GM23338 (cell line): ENCODE data around the gene CFAP74. TPM values are rescaled to one million over a fixed set of nuclear protein-coding genes. Genes with fewer than 3 reads are reported as not detected.

Source experiments
- ATAC-seq: fragments of 200-7000 bp; cut with Tn5 transposase; 3 replicates; pipeline ENCODE4 v1.9.1; 2020
- DNase-seq: peaks from one replicate; pipeline ENCODE4 v3.0.0-alpha.2; 2015; ENCODE audit warnings: low spot score
- H2AFZ ChIP-seq: fragments of 200-600 bp; sonication (generic); 2 replicates; pipeline ENCODE4 v1.8.0; 2016; ENCODE audit warnings: antibody characterized with exemption, mild to moderate bottlenecking, moderate library complexity
- H3F3A ChIP-seq: fragments of 200-600 bp; sonication (generic); replicated peaks from 2 replicates; pipeline ENCODE4 v1.8.0; 2017; ENCODE audit warnings: antibody characterized with exemption, mixed run types, low read depth
- H3K27ac ChIP-seq: fragments of 200-600 bp; sonication (generic); 2 replicates; pipeline ENCODE4 v1.6.1; 2016; ENCODE audit warnings: low read depth
- H3K27me3 ChIP-seq: fragments of 200-600 bp; sonication (generic); 2 replicates; pipeline ENCODE4 v1.8.0; 2016; ENCODE audit warnings: mild to moderate bottlenecking, mixed run types, moderate library complexity; ENCODE audit not compliant: insufficient read depth
- H3K36me3 ChIP-seq: fragments of 200-600 bp; sonication (generic); 2 replicates; pipeline ENCODE4 v1.8.0; 2016; ENCODE audit warnings: mild to moderate bottlenecking; ENCODE audit not compliant: insufficient read depth
- H3K4me1 ChIP-seq: fragments of 200-600 bp; sonication (generic); 2 replicates; pipeline ENCODE4 v1.8.0; 2016; ENCODE audit warnings: mild to moderate bottlenecking, moderate library complexity; ENCODE audit not compliant: insufficient read depth
- H3K4me2 ChIP-seq: fragments of 200-600 bp; sonication (generic); 2 replicates; pipeline ENCODE4 v1.7.1; 2017; ENCODE audit warnings: mixed run types
- H3K4me3 ChIP-seq: fragments of 200-600 bp; sonication (generic); 2 replicates; pipeline ENCODE4 v1.6.1; 2016; ENCODE audit warnings: mixed run types
- H3K79me2 ChIP-seq: fragments of 200-600 bp; sonication (generic); replicated peaks from 2 replicates; pipeline ENCODE4 v1.8.0; 2017; ENCODE audit warnings: mild to moderate bottlenecking; ENCODE audit not compliant: insufficient read depth
- H3K9me2 ChIP-seq: fragments of 200-600 bp; sonication (generic); 2 replicates; pipeline ENCODE4 v1.8.0; 2017; ENCODE audit not compliant: insufficient read depth
- H4K20me1 ChIP-seq: fragments of 200-600 bp; sonication (generic); replicated peaks from 2 replicates; pipeline ENCODE4 v1.8.0; 2017; ENCODE audit warnings: mild to moderate bottlenecking; ENCODE audit not compliant: insufficient read depth
- H3K27ac Mint-ChIP-seq: 2 replicates; pipeline ENCODE4 v1.8.0; 2020; ENCODE audit warnings: inconsistent platforms, mild to moderate bottlenecking, moderate library complexity, mixed read lengths
- H3K27me3 Mint-ChIP-seq: 3 replicates; pipeline ENCODE4 v1.8.0; 2022; ENCODE audit warnings: low read depth, mild to moderate bottlenecking, moderate library complexity, mixed read lengths, inconsistent platforms; ENCODE audit not compliant: insufficient read depth, poor library complexity
- H3K36me3 Mint-ChIP-seq: 3 replicates; pipeline ENCODE4 v1.8.0; 2021; ENCODE audit warnings: low read depth, mild to moderate bottlenecking, inconsistent platforms, moderate library complexity, mixed read lengths
- H3K4me1 Mint-ChIP-seq: 3 replicates; pipeline ENCODE4 v1.8.0; 2020; ENCODE audit warnings: mild to moderate bottlenecking, inconsistent platforms, mixed read lengths
- H3K4me3 Mint-ChIP-seq: 3 replicates; pipeline ENCODE4 v1.8.0; 2021; ENCODE audit warnings: moderate library complexity, mild to moderate bottlenecking, inconsistent platforms, mixed read lengths
- H3K9me3 Mint-ChIP-seq: 3 replicates; pipeline ENCODE4 v1.8.0; 2020; ENCODE audit warnings: moderate library complexity, mild to moderate bottlenecking, inconsistent platforms, mixed read lengths
- CREB1 ChIP-seq: fragments of 250-450 bp; sonication (Bioruptor Pico); IDR thresholded peaks from 2 replicates; pipeline ENCODE4 v1.5.0; 2020; ENCODE audit warnings: low read depth, mild to moderate bottlenecking, moderate library complexity
- EZH2 ChIP-seq: fragments of 200-600 bp; sonication (generic); IDR thresholded peaks from one replicate; pipeline ENCODE4 v1.8.0; 2017; ENCODE audit warnings: antibody characterized with exemption, mild to moderate bottlenecking, low read depth; ENCODE audit not compliant: unreplicated experiment
- EZH2phosphoT487 ChIP-seq: fragments of 200-600 bp; sonication (generic); IDR thresholded peaks from one replicate; pipeline ENCODE4 v1.8.1; 2018; ENCODE audit warnings: antibody characterized with exemption; ENCODE audit not compliant: unreplicated experiment
- JUNB ChIP-seq: IDR thresholded peaks from one replicate; pipeline ENCODE4 v1.6.1; 2016; ENCODE audit warnings: antibody characterized with exemption; ENCODE audit not compliant: unreplicated experiment
- NANOG ChIP-seq: IDR thresholded peaks from 2 replicates; pipeline ENCODE4 v1.6.1; 2016; ENCODE audit warnings: antibody characterized with exemption, borderline replicate concordance
- POLR2AphosphoS5 ChIP-seq: IDR thresholded peaks from 2 replicates; pipeline ENCODE4 v1.6.1; 2016; ENCODE audit warnings: antibody characterized with exemption, low read depth
- STAT1 ChIP-seq: IDR thresholded peaks from one replicate; pipeline ENCODE4 v1.6.1; 2016; ENCODE audit warnings: antibody characterized with exemption; ENCODE audit not compliant: unreplicated experiment
- ZNF114 ChIP-seq: fragments of 250-450 bp; sonication (Bioruptor Pico); IDR thresholded peaks from 2 replicates; pipeline ENCODE4 v1.5.0; 2020; ENCODE audit warnings: mild to moderate bottlenecking, moderate library complexity
- ZNF331 ChIP-seq: fragments of 250-450 bp; sonication (Bioruptor Pico); IDR thresholded peaks from 2 replicates; pipeline ENCODE4 v1.5.0; 2020; ENCODE audit warnings: low read depth, mild to moderate bottlenecking, moderate library complexity
- polyA plus RNA-seq: library from polyadenylated mRNA; unstranded; fragments of >200 nt; fragmentation: Nextera tagmentation; extraction: Ambion mirVana; gene quantifications from 2 replicates; pipeline ENCODE4 v1.2.1, GENCODE V29; 2016
- total RNA-seq: library from RNA; depleted of rRNA; stranded (reverse); fragments of >200 nt; shearing (Covaris generic); gene quantifications from 2 replicates; pipeline ENCODE4 v1.2.3, GENCODE V29; 2014
- TF ChIP-seq, protein P1 (sequence below): IDR thresholded peaks from 2 replicates; pipeline ENCODE4 v1.6.1; 2016; ENCODE audit warnings: antibody characterized with exemption
- TF ChIP-seq, protein P2 (sequence below): fragments of 250-450 bp; sonication (Bioruptor Pico); IDR thresholded peaks from 2 replicates; pipeline ENCODE4 v1.5.0; 2020; ENCODE audit warnings: mild to moderate bottlenecking, moderate library complexity
- TF ChIP-seq, protein P3 (sequence below), 2 experiments: fragments of 200-600 bp in 1 of 2; sonication (generic) in 1 of 2; conservative IDR thresholded peaks; 2 replicates each; pipeline versions ENCODE4 v1.5.1 to v1.6.1; 2016 to 2017; ENCODE audit warnings: antibody characterized with exemption in 2 of 2, low read depth in 2 of 2, mild to moderate bottlenecking in 2 of 2, moderate library complexity in 1 of 2
- TF ChIP-seq, protein P4 (sequence below): IDR thresholded peaks from one replicate; pipeline ENCODE4 v1.6.1; 2018; ENCODE audit warnings: antibody characterized with exemption; ENCODE audit not compliant: unreplicated experiment

Gene CFAP74
- total and polyA plus RNA-seq, 2 experiments from 2014 or later, result 0.21 TPM; not detected in 1

DNA sequence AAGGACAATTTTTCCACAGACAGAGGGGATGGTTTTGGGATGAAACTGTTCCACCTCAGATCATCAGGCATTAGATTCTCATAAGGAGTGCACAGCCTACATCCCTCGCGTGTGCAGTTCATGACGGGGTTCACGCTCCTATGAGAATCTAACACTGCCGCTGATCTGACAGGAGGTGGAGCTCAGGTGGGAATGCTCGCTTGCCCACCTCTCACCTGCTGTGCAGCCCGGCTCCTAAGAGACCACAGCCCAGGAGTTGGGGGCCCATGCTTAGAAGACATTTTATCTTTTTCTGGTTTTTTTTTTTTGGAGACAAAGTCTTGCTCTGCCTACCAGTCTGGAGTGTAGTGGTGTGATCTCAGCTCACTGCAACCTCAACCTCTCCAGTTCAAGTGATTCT, 128.7 kb downstream of the CFAP74 start:
- H3K27me3 Mint-ChIP-seq, result peaks cover 8% of the 10 kb centered on the region
- peaks cover 81% of the 10 kb centered on the region for H3K36me3 Mint-ChIP-seq
- TF ChIP-seq, protein P1, sequence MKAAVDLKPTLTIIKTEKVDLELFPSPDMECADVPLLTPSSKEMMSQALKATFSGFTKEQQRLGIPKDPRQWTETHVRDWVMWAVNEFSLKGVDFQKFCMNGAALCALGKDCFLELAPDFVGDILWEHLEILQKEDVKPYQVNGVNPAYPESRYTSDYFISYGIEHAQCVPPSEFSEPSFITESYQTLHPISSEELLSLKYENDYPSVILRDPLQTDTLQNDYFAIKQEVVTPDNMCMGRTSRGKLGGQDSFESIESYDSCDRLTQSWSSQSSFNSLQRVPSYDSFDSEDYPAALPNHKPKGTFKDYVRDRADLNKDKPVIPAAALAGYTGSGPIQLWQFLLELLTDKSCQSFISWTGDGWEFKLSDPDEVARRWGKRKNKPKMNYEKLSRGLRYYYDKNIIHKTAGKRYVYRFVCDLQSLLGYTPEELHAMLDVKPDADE, result no peak
- no peak for TF ChIP-seq NANOG
- TF ChIP-seq ZNF331 (CRISPR knock-in tag), result no peak
- no peak for TF ChIP-seq EZH2phosphoT487
- no peak for TF ChIP-seq CREB1 (CRISPR knock-in tag)
- TF ChIP-seq, protein P2, sequence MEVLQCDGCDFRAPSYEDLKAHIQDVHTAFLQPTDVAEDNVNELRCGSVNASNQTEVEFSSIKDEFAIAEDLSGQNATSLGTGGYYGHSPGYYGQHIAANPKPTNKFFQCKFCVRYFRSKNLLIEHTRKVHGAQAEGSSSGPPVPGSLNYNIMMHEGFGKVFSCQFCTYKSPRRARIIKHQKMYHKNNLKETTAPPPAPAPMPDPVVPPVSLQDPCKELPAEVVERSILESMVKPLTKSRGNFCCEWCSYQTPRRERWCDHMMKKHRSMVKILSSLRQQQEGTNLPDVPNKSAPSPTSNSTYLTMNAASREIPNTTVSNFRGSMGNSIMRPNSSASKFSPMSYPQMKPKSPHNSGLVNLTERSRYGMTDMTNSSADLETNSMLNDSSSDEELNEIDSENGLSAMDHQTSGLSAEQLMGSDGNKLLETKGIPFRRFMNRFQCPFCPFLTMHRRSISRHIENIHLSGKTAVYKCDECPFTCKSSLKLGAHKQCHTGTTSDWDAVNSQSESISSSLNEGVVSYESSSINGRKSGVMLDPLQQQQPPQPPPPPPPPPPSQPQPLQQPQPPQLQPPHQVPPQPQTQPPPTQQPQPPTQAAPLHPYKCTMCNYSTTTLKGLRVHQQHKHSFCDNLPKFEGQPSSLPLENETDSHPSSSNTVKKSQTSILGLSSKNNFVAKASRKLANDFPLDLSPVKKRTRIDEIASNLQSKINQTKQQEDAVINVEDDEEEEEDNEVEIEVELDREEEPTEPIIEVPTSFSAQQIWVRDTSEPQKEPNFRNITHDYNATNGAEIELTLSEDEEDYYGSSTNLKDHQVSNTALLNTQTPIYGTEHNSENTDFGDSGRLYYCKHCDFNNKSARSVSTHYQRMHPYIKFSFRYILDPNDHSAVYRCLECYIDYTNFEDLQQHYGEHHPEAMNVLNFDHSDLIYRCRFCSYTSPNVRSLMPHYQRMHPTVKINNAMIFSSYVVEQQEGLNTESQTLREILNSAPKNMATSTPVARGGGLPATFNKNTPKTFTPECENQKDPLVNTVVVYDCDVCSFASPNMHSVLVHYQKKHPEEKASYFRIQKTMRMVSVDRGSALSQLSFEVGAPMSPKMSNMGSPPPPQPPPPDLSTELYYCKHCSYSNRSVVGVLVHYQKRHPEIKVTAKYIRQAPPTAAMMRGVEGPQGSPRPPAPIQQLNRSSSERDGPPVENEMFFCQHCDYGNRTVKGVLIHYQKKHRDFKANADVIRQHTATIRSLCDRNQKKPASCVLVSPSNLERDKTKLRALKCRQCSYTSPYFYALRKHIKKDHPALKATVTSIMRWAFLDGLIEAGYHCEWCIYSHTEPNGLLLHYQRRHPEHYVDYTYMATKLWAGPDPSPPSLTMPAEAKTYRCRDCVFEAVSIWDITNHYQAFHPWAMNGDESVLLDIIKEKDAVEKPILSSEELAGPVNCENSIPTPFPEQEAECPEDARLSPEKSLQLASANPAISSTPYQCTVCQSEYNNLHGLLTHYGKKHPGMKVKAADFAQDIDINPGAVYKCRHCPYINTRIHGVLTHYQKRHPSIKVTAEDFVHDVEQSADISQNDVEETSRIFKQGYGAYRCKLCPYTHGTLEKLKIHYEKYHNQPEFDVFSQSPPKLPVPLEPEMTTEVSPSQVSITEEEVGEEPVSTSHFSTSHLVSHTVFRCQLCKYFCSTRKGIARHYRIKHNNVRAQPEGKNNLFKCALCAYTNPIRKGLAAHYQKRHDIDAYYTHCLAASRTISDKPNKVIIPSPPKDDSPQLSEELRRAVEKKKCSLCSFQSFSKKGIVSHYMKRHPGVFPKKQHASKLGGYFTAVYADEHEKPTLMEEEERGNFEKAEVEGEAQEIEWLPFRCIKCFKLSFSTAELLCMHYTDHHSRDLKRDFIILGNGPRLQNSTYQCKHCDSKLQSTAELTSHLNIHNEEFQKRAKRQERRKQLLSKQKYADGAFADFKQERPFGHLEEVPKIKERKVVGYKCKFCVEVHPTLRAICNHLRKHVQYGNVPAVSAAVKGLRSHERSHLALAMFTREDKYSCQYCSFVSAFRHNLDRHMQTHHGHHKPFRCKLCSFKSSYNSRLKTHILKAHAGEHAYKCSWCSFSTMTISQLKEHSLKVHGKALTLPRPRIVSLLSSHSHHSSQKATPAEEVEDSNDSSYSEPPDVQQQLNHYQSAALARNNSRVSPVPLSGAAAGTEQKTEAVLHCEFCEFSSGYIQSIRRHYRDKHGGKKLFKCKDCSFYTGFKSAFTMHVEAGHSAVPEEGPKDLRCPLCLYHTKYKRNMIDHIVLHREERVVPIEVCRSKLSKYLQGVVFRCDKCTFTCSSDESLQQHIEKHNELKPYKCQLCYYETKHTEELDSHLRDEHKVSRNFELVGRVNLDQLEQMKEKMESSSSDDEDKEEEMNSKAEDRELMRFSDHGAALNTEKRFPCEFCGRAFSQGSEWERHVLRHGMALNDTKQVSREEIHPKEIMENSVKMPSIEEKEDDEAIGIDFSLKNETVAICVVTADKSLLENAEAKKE, result no peak
- TF ChIP-seq STAT1, result no peak
- no peak for TF ChIP-seq ZNF114 (CRISPR knock-in tag)
- TF ChIP-seq POLR2AphosphoS5, result no peak
- TF ChIP-seq, protein P3, sequence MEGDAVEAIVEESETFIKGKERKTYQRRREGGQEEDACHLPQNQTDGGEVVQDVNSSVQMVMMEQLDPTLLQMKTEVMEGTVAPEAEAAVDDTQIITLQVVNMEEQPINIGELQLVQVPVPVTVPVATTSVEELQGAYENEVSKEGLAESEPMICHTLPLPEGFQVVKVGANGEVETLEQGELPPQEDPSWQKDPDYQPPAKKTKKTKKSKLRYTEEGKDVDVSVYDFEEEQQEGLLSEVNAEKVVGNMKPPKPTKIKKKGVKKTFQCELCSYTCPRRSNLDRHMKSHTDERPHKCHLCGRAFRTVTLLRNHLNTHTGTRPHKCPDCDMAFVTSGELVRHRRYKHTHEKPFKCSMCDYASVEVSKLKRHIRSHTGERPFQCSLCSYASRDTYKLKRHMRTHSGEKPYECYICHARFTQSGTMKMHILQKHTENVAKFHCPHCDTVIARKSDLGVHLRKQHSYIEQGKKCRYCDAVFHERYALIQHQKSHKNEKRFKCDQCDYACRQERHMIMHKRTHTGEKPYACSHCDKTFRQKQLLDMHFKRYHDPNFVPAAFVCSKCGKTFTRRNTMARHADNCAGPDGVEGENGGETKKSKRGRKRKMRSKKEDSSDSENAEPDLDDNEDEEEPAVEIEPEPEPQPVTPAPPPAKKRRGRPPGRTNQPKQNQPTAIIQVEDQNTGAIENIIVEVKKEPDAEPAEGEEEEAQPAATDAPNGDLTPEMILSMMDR (conservative IDR thresholded peaks at IDR 0.05; ENCODE audit: low read depth in 2 of 2), result no peak
- no peak for TF ChIP-seq JUNB
- TF ChIP-seq EZH2, result no peak
- TF ChIP-seq, protein P4, sequence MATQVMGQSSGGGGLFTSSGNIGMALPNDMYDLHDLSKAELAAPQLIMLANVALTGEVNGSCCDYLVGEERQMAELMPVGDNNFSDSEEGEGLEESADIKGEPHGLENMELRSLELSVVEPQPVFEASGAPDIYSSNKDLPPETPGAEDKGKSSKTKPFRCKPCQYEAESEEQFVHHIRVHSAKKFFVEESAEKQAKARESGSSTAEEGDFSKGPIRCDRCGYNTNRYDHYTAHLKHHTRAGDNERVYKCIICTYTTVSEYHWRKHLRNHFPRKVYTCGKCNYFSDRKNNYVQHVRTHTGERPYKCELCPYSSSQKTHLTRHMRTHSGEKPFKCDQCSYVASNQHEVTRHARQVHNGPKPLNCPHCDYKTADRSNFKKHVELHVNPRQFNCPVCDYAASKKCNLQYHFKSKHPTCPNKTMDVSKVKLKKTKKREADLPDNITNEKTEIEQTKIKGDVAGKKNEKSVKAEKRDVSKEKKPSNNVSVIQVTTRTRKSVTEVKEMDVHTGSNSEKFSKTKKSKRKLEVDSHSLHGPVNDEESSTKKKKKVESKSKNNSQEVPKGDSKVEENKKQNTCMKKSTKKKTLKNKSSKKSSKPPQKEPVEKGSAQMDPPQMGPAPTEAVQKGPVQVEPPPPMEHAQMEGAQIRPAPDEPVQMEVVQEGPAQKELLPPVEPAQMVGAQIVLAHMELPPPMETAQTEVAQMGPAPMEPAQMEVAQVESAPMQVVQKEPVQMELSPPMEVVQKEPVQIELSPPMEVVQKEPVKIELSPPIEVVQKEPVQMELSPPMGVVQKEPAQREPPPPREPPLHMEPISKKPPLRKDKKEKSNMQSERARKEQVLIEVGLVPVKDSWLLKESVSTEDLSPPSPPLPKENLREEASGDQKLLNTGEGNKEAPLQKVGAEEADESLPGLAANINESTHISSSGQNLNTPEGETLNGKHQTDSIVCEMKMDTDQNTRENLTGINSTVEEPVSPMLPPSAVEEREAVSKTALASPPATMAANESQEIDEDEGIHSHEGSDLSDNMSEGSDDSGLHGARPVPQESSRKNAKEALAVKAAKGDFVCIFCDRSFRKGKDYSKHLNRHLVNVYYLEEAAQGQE, result no peak
- Histone ChIP-seq H3F3A (peaks cover 19% of the 10 kb centered on the region; the same call in 1 of the 2 replicates), H3K4me2 (no peak overlapping the region), H4K20me1 (peaks cover 93% of the 10 kb centered on the region), H3K27ac (no peak overlapping the region), H3K4me3 (no peak overlapping the region), H2AFZ (no peak overlapping the region), H3K4me1 (no peaks in the 10 kb centered on the region; the same call in 1 of the 2 replicates), H3K9me2 (no peaks in the 10 kb centered on the region), H3K36me3 (peaks cover 13% of the 10 kb centered on the region; the same call in 1 of the 2 replicates), H3K79me2 (peaks cover 100% of the 10 kb centered on the region), H3K27me3 (no peaks in the 10 kb centered on the region)
- no peak overlapping the region for H3K27ac Mint-ChIP-seq
- DNase-seq (no peak), ATAC-seq (no peak)
- H3K9me3 Mint-ChIP-seq, result peaks cover 20% of the 10 kb centered on the region
- peaks cover 17% of the 10 kb centered on the region for H3K4me1 Mint-ChIP-seq
- H3K4me3 Mint-ChIP-seq, result no peak overlapping the region
